Uterus (tissue), 4 donors: ENCODE data around the gene ARHGEF28. TPM values are rescaled to one million over a fixed set of nuclear protein-coding genes. Genes with fewer than 3 reads are reported as not detected.

Experiments
- DNase-seq, 2 donors: peaks; one replicate each; pipeline ENCODE4 v3.0.0-alpha.2; 2019 to 2020
- H3K27ac ChIP-seq, 2 donors: fragments of 200-600 bp; sonication (generic); 1 replicate in 1 of 2; 2 replicates in 1 of 2; pipeline ENCODE4 v1.5.1; 2016 to 2018
- H3K27me3 ChIP-seq, 2 donors: fragments of 200-600 bp; sonication (generic); one replicate each; pipeline ENCODE4 v1.5.1; 2018 to 2019; ENCODE audit warnings: control low read depth in 1 of 2
- H3K36me3 ChIP-seq, 2 donors: fragments of 200-600 bp; sonication (generic); one replicate each; pipeline ENCODE4 v1.5.1; 2019; ENCODE audit warnings: control low read depth in 1 of 2
- H3K4me1 ChIP-seq, 2 donors: fragments of 200-600 bp; sonication (generic); one replicate each; pipeline ENCODE4 v1.5.1; 2018 to 2019; ENCODE audit warnings: control low read depth in 1 of 2
- H3K4me3 ChIP-seq, 2 donors: fragments of 200-600 bp; sonication (generic); 1 replicate in 1 of 2; 2 replicates in 1 of 2; pipeline ENCODE4 v1.5.1; 2018 to 2019; ENCODE audit warnings: mild to moderate bottlenecking in 1 of 2
- H3K9me3 ChIP-seq, 2 donors: fragments of 200-600 bp; sonication (generic); one replicate each; pipeline ENCODE4 v1.5.1; 2019; ENCODE audit warnings: control low read depth in 1 of 2
- POLR2A ChIP-seq, 2 donors: fragments of 450-650 bp; IDR thresholded peaks; one replicate each; pipeline ENCODE4 v1.6.1; 2016; ENCODE audit warnings: antibody characterized with exemption in 2 of 2, mild to moderate bottlenecking in 1 of 2, moderate library complexity in 1 of 2
- intact Hi-C: fragments of 100-400 bp; cut with DNase I; formaldehyde crosslinking; loops from one replicate; pipeline ENCODE4 v1.15.1; 2023; ENCODE audit warnings: low total_unique reads
- total RNA-seq, 4 donors: library from RNA; depleted of rRNA in 3 of 4; stranded (reverse); fragments of >200 nt in 3 of 4; gene quantifications; one replicate each; pipeline versions ENCODE4 v1.1.0 to v1.2.4, GENCODE V29; 2014 to 2023
- TF ChIP-seq, protein P1 (sequence below), 4 experiments: fragments of 200-600 bp in 2 of 4; fragments of 450-650 bp in 2 of 4; sonication (generic) in 2 of 4; IDR thresholded peaks; one replicate each; pipeline ENCODE4 v1.5.1; 2016 to 2019; ENCODE audit warnings: antibody characterized with exemption in 4 of 4, mild to moderate bottlenecking in 2 of 4, moderate library complexity in 1 of 4
- donor health status: DM: yes; HTN: yes; CAD: no.

The ARHGEF28 gene
- total RNA-seq, 4 donors from 2014 or later = 11.9 to 23.2 (median 19.3) TPM

DNA sequence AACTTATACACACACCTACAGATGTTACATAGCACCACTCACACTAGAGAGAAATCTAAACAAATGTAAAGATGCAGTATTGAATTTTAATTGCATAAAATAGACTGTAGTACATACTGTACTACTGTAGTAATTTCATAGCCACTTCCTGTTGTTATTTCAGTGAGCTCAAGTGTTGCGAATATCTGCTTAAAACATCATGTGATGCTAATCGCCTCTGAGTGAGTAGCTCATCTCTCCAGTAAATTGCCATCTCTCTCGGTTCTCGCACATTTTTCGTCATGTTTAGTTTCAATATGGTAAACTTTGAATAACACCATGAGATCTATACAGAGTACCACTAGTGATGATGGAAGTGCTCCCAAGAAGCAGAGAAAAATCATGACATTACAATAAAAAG, 22.0 kb upstream of the ARHGEF28 start:
- DNase-seq = no peak
- intact Hi-C loops = no loop called here
- Histone ChIP-seq H3K4me3 (no peak overlapping the region), H3K27ac (no peak overlapping the region), H3K9me3 (no peaks in the 10 kb centered on the region), H3K27me3 (no peaks in the 10 kb centered on the region), H3K36me3 (no peaks in the 10 kb centered on the region), H3K4me1 (no peaks in the 10 kb centered on the region)
- TF ChIP-seq POLR2A (IDR thresholded peaks at IDR 0.05) = no peak
- TF ChIP-seq, protein P1, sequence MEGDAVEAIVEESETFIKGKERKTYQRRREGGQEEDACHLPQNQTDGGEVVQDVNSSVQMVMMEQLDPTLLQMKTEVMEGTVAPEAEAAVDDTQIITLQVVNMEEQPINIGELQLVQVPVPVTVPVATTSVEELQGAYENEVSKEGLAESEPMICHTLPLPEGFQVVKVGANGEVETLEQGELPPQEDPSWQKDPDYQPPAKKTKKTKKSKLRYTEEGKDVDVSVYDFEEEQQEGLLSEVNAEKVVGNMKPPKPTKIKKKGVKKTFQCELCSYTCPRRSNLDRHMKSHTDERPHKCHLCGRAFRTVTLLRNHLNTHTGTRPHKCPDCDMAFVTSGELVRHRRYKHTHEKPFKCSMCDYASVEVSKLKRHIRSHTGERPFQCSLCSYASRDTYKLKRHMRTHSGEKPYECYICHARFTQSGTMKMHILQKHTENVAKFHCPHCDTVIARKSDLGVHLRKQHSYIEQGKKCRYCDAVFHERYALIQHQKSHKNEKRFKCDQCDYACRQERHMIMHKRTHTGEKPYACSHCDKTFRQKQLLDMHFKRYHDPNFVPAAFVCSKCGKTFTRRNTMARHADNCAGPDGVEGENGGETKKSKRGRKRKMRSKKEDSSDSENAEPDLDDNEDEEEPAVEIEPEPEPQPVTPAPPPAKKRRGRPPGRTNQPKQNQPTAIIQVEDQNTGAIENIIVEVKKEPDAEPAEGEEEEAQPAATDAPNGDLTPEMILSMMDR (IDR thresholded peaks at IDR 0.05) = no peak

DNA sequence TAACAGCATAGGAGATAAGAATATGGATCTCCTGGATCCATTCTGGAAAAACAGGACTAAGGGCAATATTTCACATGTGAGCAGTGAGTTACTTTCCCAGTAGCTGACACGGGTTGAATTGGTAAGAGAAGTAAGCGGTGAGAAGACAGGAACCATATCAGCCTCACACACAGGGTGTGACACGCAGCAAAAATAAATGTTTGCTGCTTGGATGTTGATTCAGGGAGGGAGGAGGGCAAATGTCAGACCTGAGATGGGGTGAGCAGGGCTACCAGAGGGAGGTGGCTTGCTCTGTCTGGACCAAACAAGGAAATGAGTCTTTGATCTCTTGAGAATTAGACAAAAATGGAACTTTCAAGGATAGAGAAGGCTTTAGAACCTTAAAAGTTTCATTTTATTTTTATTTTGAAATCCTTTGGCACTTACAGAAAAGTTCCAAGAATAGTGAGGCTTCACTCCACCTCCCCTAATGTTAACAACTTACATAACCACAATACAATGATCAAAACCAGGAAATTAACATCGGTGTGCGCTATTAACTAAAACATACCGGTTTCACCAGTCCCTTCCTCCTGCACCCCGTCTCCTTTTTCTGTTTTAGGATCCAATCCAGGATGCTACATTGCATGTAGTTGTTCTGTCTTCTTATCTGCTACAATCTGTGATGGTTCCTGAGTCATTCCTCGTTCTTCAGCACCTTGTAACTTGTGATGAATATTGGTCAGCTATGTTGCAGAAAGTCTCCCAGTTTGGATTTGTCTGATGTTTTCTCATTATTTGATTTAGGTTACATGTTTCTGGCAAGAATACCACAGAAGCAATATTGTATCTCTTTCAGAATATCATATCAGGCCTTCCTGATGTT, 20.5 kb upstream of the ARHGEF28 start:
- no peak overlapping the region for H3K27ac ChIP-seq
- no peak for TF ChIP-seq POLR2A (IDR thresholded peaks at IDR 0.05)
- TF ChIP-seq, protein P1 (IDR thresholded peaks at IDR 0.05) = no peak
- intact Hi-C loops = no loop called here

GRCh38 chr5:73606206-73606753, 19.7 kb upstream of the ARHGEF28 start:
- TF ChIP-seq, protein P1 (IDR thresholded peaks at IDR 0.05) = no peak
- TF ChIP-seq POLR2A (IDR thresholded peaks at IDR 0.05) = no peak
- Histone ChIP-seq H3K4me3 (no peak overlapping the region), H3K27ac (no peak overlapping the region), H3K4me1 (no peaks in the 10 kb centered on the region), H3K27me3 (no peaks in the 10 kb centered on the region), H3K36me3 (no peaks in the 10 kb centered on the region), H3K9me3 (no peaks in the 10 kb centered on the region)
- no peak for DNase-seq
- intact Hi-C loops = no loop called here

More for the DNA sequence above, 20.5 kb upstream of the ARHGEF28 start:
- Histone ChIP-seq H3K4me3 (no peak overlapping the region), H3K27me3 (no peaks in the 10 kb centered on the region), H3K36me3 (no peaks in the 10 kb centered on the region), H3K9me3 (no peaks in the 10 kb centered on the region), H3K4me1 (no peaks in the 10 kb centered on the region)
- DNase-seq = no peak

GRCh38 chr5:73607228-73607627, 18.8 kb upstream of the ARHGEF28 start:
- H3K4me1 ChIP-seq = no peaks in the 10 kb centered on the region
- intact Hi-C loops = no loop called here
- H3K36me3 ChIP-seq = no peaks in the 10 kb centered on the region
- H3K4me3 ChIP-seq = no peak overlapping the region
- no peaks in the 10 kb centered on the region for H3K9me3 ChIP-seq
- TF ChIP-seq, protein P1 (IDR thresholded peaks at IDR 0.05) = no peak
- no peak for TF ChIP-seq POLR2A (IDR thresholded peaks at IDR 0.05)
- H3K27me3 ChIP-seq = no peaks in the 10 kb centered on the region
- no peak overlapping the region for H3K27ac ChIP-seq
- DNase-seq = no peak

DNA sequence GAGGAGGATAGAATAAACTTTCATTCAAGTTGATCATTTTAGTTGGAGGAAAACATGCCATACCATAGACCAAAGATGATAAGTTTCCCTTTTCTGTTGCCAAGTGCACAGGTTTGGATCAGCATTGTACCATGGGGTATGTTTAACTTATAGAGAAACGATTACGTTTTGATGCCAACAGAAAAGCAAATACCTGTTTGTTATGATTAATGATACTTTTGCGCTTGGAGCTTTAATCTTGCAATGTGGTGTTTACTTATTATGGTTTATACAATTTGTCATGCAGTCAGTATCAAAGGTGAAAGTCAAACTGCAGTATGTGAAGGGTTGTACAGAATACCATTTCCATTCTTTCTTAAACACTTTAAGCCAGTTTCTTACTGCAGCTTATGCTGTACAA, 13.2 kb upstream of the ARHGEF28 start:
- no peaks in the 10 kb centered on the region for H3K36me3 ChIP-seq
- TF ChIP-seq, protein P1 (IDR thresholded peaks at IDR 0.05) = no peak
- TF ChIP-seq POLR2A (IDR thresholded peaks at IDR 0.05) = no peak
- no peak overlapping the region for H3K4me3 ChIP-seq
- H3K27me3 ChIP-seq = no peaks in the 10 kb centered on the region
- no peaks in the 10 kb centered on the region for H3K9me3 ChIP-seq
- intact Hi-C loops = no loop called here
- H3K4me1 ChIP-seq = no peaks in the 10 kb centered on the region
- H3K27ac ChIP-seq = no peak overlapping the region
- no peak for DNase-seq
